Ovary (tissue), 9 donors: ENCODE data around the gene FGF3. TPM values are rescaled to one million over a fixed set of nuclear protein-coding genes. Genes with fewer than 3 reads are reported as not detected.

ENCODE experiments used
- DNase-seq, 5 donors: peaks; one replicate each; pipeline ENCODE4 v3.0.0-alpha.2; 2019 to 2020
- H3K27ac ChIP-seq, 2 donors: fragments of 200-600 bp; one replicate each; pipeline versions ENCODE4 v1.5.1 to v1.8.0; 2019 to 2022
- H3K27me3 ChIP-seq: fragments of 200-600 bp; one replicate; pipeline ENCODE4 v1.8.0; 2022
- H3K36me3 ChIP-seq: fragments of 200-600 bp; sonication (generic); one replicate; pipeline ENCODE4 v1.5.1; 2019
- H3K4me1 ChIP-seq: one replicate; pipeline ENCODE4 v1.8.1; 2013; ENCODE audit warnings: mild to moderate bottlenecking, moderate library complexity; ENCODE audit not compliant: insufficient read depth
- H3K4me3 ChIP-seq: fragments of 200-600 bp; sonication (generic); one replicate; pipeline ENCODE4 v1.5.1; 2017
- H3K9me3 ChIP-seq, 2 donors: fragments of 200-600 bp in 1 of 2; sonication (generic) in 1 of 2; one replicate each; pipeline versions ENCODE4 v1.5.1 to v1.8.1; 2013 to 2019; ENCODE audit warnings: mild to moderate bottlenecking in 1 of 2, moderate library complexity in 1 of 2
- CTCF ChIP-seq, 3 donors: fragments of 450-650 bp in 2 of 3; fragments of 200-600 bp in 1 of 3; IDR thresholded peaks; one replicate each; pipeline versions ENCODE4 v1.5.1 to v1.8.0; 2016 to 2022; ENCODE audit warnings: antibody characterized with exemption in 3 of 3, mild to moderate bottlenecking in 1 of 3
- EP300 ChIP-seq: sonication (generic); formaldehyde crosslinking; IDR thresholded peaks from one replicate; pipeline ENCODE4 v1.6.1; 2017; ENCODE audit warnings: antibody characterized with exemption
- POLR2A ChIP-seq: fragments of 450-650 bp; IDR thresholded peaks from one replicate; pipeline ENCODE4 v1.6.1; 2017; ENCODE audit warnings: antibody characterized with exemption, mild to moderate bottlenecking, moderate library complexity
- WGBS, 3 donors: extraction: QIAGEN DNeasy Blood & Tissue Kit in 1 of 3; methylation state at CpG; one replicate each; pipeline versions ENCODE4 v1.1.5 to v1.1.7; 2013 to 2017; 5-methylcytosine and 5-hydroxymethylcytosine counted together
- intact Hi-C, 4 donors: fragments of 100-400 bp; cut with DNase I; formaldehyde crosslinking; loops; one replicate each; pipeline versions ENCODE4 v1.11.0 to v1.15.1; 2022 to 2023
- polyA plus RNA-seq, 2 donors: library from polyadenylated mRNA; stranded (reverse); fragments of 200-250 nt in 1 of 2; fragments of 350-450 nt in 1 of 2; fragmentation: Illumina TruSeq in 1 of 2; extraction: RNeasy Lipid Tissue Mini Kit (QIAGEN cat#74804) in 1 of 2; gene quantifications; one replicate each; pipeline ENCODE4 v1.2.3, GENCODE V29; 2013 to 2014
- total RNA-seq, 7 donors: library from RNA; depleted of rRNA in 2 of 7; stranded (reverse); fragments of >200 nt in 2 of 7; fragmentation: NEBNext Ultra II Directional in 3 of 7; extraction: Animal tissue kit (Norgen Biotek cat#: 25700) in 3 of 7; gene quantifications; one replicate each; pipeline versions ENCODE4 v1.1.0 to v1.2.4, GENCODE V29; 2016 to 2023
- donor health status: DM: no; HTN: no; CAD: no; lungs with moderate emphysema.
- donor health status: DM: no; HTN: no; CAD: no.
- donor health status: Bipolar disorder and iron deficiency.
- donor health status: DM: yes; HTN: yes; CAD: no.
- donor health status: DM: no; HTN: no; CAD: no.
- donor health status: DM: yes; HTN: yes; CAD: no.

Gene FGF3
- total and polyA plus RNA-seq, 9 donors, result not detected

GRCh38 chr11:69807106-69807815, 12.0 kb downstream of the FGF3 start:
- H3K27me3 ChIP-seq, result no peaks in the 10 kb centered on the region
- 90 to 92% (median 91%) methylated on average over 9 of the region's 9 CpGs for WGBS, 3 donors
- TF ChIP-seq EP300, result no peak
- TF ChIP-seq CTCF (IDR thresholded peaks at IDR 0.05), result no peak
- TF ChIP-seq POLR2A, result no peak

GRCh38 chr11:69804769-69805508, 14.3 kb downstream of the FGF3 start:
- H3K27ac ChIP-seq, result no peak overlapping the region
- H3K4me3 ChIP-seq, result no peak overlapping the region
- DNase-seq, result no peak
- no peaks in the 10 kb centered on the region for H3K36me3 ChIP-seq
- no peaks in the 10 kb centered on the region for H3K4me1 ChIP-seq
- intact Hi-C loops, result no loop called here
- TF ChIP-seq CTCF (IDR thresholded peaks at IDR 0.05) (no peak), POLR2A (no peak), EP300 (no peak)
- no peaks in the 10 kb centered on the region for H3K27me3 ChIP-seq
- H3K9me3 ChIP-seq, result no peaks in the 10 kb centered on the region
- 59 to 73% (median 64%) methylated on average over 19 of the region's 19 CpGs for WGBS, 3 donors

More at GRCh38 chr11:69807106-69807815, 12.0 kb downstream of the FGF3 start:
- intact Hi-C loops, result no loop called here
- no peak for DNase-seq
- Histone ChIP-seq H3K36me3 (no peaks in the 10 kb centered on the region), H3K27ac (no peak overlapping the region), H3K4me1 (no peaks in the 10 kb centered on the region), H3K4me3 (no peak overlapping the region), H3K9me3 (no peaks in the 10 kb centered on the region)

- Histone ChIP-seq H3K27me3 (no peaks in the 10 kb centered on the region), H3K27ac (no peak overlapping the region), H3K4me1 (no peaks in the 10 kb centered on the region), H3K36me3 (no peaks in the 10 kb centered on the region), H3K9me3 (no peaks in the 10 kb centered on the region), H3K4me3 (no peak overlapping the region)
- intact Hi-C loops, result no loop called here
- no peak for DNase-seq
- TF ChIP-seq EP300, result no peak
- no peak for TF ChIP-seq POLR2A
- TF ChIP-seq CTCF (IDR thresholded peaks at IDR 0.05), result no peak
Observed at GRCh38 chr11:69803604-69804218, 15.5 kb downstream of the FGF3 start.

GRCh38 chr11:69803022-69803421, 16.2 kb downstream of the FGF3 start:
- no peak overlapping the region for H3K4me3 ChIP-seq
- H3K4me1 ChIP-seq, result no peaks in the 10 kb centered on the region
- intact Hi-C loops, result no loop called here
- H3K36me3 ChIP-seq, result no peaks in the 10 kb centered on the region
- no peaks in the 10 kb centered on the region for H3K27me3 ChIP-seq
- no peak overlapping the region for H3K27ac ChIP-seq
- no peaks in the 10 kb centered on the region for H3K9me3 ChIP-seq
- 76 to 81% (median 80%) methylated on average over 2 of the region's 2 CpGs for WGBS, 3 donors
- TF ChIP-seq CTCF (IDR thresholded peaks at IDR 0.05), result no peak
- no peak for TF ChIP-seq EP300
- no peak for TF ChIP-seq POLR2A
- no peak for DNase-seq
